Caki2 (cell line): Measurements from ENCODE around the gene RANBP3. TPM values are rescaled to one million over a fixed set of nuclear protein-coding genes. Genes with fewer than 3 reads are reported as not detected.

Source experiments
- DNase-seq: peaks from one replicate; pipeline ENCODE4 v3.0.0-alpha.2; 2015; ENCODE audit warnings: low read depth
- in situ Hi-C: cut with HindIII; loops from 2 replicates; pipeline ENCODE4 v1.10.0; 2016; ENCODE audit warnings: low sequenced_read_pairs, low pct_unique_long_range_greater_than_20kb, mixed read lengths
- total RNA-seq: library from RNA; depleted of rRNA; stranded (reverse); fragments of >200 nt; shearing (Covaris generic); gene quantifications from 2 replicates; pipeline ENCODE4 v1.2.3, GENCODE V29; 2014; ENCODE audit warnings: low replicate concordance

Gene RANBP3
- total RNA-seq, 1 experiment from 2014 or later = 36.3 TPM

GRCh38 chr19:5921516-5922160 is 56.3 kb downstream of the RANBP3 start:
- DNase-seq = no peak
- in situ Hi-C loops = no loop called here

- in situ Hi-C loops = no loop called here
Measured at GRCh38 chr19:5918463-5919079, 59.4 kb downstream of the RANBP3 start.

DNA sequence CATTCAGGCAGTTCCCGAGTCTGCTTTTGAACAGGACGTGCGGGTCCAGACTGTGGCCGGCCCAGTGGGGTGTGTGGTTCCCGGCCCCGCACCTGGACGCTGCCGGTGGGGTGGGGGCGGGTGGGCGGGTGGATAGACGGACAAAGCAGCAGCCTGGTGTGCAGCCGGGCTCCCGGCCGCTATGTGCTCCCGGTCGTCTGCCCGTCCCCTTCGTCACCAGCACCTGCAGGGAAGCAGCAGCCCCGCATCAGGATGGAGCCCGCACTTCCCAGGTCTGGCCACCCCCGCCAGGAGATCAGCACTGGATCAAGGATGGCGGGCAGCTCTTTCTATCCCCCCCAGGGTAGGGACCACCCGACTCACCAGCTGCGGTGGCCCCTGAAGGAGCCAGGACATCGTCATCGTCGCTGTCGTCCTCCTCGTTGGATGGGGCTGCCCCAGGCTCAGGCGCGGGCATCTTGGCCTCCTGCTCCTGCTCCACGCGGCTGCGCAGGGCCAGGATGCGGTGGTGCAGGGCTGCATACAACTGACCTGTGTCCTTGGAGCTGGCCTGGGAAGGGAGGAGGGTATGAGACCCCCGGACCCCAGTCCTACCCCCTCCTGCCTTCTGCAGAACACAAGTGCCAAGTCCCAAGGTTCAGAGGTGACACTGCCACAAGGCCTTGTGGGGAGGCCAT is 60.4 kb downstream of the RANBP3 start:
- in situ Hi-C loops = no loop called here
- no peak for DNase-seq

More at GRCh38 chr19:5918463-5919079, 59.4 kb downstream of the RANBP3 start:
- DNase-seq = no peak

DNA sequence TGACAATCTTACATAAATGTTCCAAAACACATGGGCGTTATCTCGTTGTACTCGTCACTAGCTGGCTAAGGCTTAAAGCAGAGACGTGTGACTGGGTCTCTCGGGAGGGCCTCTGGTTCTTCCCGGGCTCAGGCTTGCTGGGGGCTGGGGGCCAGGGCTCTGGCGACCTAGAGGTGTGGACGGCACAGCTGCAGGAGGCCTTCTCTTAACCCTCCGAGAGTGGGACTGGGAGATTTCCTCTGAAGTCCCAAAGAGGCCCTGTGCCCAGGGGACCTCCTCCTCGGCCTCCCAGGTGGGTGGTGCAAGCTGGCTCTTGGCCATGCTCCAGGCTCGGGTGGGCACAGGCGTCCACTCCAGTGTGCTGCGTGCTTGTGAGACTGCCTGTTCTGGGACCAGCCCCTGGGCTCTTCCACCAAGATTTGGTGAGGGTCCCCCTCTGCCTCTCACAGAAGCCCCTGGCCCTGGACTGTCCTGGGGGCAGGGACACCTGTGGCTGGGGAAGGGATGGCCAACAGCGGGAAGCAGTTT is 61.7 kb downstream of the RANBP3 start:
- in situ Hi-C loops = no loop called here
- no peak for DNase-seq

- DNase-seq = no peak
- in situ Hi-C loops = no loop called here
Measured at GRCh38 chr19:5915782-5916165, 62.2 kb downstream of the RANBP3 start.

GRCh38 chr19:5914946-5915781 is 62.8 kb downstream of the RANBP3 start:
- DNase-seq = no peak
- in situ Hi-C loops = no loop called here

GRCh38 chr19:5914358-5914774 is 63.6 kb downstream of the RANBP3 start:
- no peak for DNase-seq
- in situ Hi-C loops = no loop called here

DNA sequence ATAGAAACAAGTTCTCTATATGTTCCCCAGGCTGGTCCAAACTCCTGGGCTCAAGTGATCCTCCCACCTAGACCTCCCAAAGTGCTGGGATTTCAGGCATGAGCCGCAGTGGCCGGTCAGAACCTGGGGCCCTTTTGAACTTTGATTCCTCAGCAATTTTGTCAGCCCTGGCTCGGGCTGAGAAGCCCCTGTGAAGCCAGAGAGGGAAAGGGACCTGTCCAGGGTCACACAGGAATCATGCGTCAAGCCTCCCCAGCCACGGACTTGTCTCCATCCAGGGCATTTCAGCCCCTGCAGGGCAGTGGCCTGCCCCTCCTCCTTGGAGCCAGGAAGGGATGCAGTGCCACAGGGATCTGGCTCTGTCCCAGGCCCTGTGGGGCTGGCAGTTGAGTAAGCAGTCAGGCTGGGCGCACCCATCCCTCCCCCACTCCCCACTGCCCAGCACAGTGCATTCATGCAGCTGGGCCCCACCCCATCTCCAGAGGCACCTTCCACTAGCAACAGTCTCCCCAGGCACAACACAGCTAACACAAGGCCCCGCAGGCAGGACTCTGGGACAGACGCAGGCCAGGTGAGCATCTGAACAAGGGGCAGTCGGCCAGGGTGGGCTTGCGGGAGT is 64.1 kb downstream of the RANBP3 start, which contains the start of gene CAPS:
Gene CAPS, plus strand, starts transcription at position 516 of the 619 bp plus-strand sequence. CDS start 153 bp downstream, outside the sequence.
- in situ Hi-C loops = no loop called here
- DNase-seq = peak; percentile 57

GRCh38 chr19:5911366-5911765 is 66.6 kb downstream of the RANBP3 start:
- no peak for DNase-seq
- in situ Hi-C loops = no loop called here

- no peak for DNase-seq
- in situ Hi-C loops = no loop called here
Measured at GRCh38 chr19:5910638-5910907, 67.4 kb downstream of the RANBP3 start.

GRCh38 chr19:5908773-5909442 is 69.0 kb downstream of the RANBP3 start:
- in situ Hi-C loops = no loop called here
- no peak for DNase-seq

DNA sequence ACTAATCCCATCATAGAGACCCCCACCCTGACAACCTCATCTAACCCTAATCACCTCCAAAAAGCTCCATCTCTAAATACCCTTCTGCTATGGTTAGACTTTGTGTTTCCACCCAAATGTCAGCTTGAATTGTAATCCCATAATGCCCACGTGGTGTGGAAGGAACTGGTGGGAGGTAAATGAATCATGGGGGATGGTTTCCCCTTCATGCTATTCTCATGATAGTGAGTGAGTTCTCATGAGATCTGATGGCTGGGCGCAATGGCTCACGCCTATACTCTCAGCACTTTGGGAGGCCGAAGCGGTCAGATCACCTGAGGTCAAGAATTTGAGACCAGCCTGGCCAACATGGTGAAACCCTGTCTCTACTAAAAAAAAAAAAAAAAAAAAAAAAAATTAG is 70.7 kb downstream of the RANBP3 start:
- no peak for DNase-seq
- in situ Hi-C loops = no loop called here

DNA sequence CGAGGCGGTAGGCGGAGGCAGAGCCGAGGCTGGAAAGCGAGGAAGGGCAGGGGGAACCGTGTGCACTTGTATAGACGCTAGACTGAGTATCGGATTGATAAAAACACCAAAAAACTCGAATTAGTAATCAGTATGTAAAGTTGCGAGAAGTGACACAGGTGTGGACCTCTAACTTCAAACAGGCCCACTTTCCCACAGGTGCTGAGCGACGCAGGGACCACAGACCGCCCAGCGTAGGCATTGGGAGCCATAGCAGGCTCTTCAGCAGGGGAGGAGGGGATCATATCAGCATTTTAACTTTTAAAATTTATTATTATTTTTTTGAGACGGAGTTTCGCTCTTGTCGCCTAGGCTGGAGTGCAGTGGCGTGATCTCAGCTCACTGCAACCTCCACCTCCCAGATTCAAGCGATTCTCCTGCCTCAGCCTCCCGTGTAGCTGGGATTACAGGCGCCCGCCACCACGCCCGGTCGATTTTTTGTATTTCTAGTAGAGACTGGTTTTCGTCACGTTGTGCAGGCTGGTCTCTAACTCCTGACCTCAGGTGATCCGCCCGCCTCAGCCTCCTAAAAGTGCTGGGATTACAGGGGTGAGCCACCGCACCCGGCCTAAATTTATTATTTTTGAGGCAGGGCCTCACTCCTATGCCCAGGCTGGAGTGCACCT is 72.7 kb downstream of the RANBP3 start:
- in situ Hi-C loops = no loop called here
- DNase-seq = no peak

GRCh38 chr19:5904352-5905113 is 73.4 kb downstream of the RANBP3 start, which contains the start of gene VMAC:
Gene VMAC (plus strand): TSS chr19:5904872. CDS start chr19:5904891, 19 bp downstream.
- in situ Hi-C loops = no loop called here
- DNase-seq = peak; percentile 99

DNA sequence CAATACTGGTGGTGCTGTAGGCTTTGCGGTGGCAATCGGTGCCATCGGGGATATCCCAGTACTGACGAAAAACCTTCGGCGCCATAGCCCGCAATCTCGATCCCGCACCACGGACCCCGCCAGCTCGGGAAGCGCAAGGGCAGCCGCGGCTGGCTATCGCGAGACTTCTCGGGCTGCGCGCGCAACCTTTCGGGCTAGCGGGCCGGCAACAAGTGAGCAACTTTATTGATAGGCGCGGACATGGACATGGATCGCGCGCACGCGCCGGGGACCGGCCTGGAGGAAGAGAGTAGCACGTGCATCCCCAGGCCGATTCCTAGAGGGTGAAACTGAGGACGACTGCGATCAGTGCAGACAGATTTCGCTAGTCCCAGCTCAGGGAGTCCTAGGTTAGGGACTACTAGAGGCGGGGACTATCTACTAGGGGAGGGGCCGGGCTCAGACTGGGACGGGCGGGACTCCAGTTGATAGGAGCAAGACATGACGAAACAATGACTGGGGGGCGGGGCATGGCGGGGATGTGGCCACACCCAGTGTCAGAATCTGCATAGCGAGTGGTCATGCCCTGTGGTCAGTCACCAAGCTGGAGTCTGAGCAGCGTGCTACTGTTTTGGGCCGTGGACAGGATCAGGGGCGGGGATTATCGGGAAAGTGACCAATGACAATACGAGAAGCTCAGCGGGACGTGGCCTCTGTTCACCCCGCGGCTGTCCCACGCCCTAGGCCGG is 74.2 kb downstream of the RANBP3 start, which contains the start of gene NDUFA11:
Gene NDUFA11, minus strand, starts transcription at position 167 of the 728 bp plus-strand sequence. Its CDS starts 82 bp downstream, at position 85.
- no peak for DNase-seq
- in situ Hi-C loops = no loop called here
